K562 (cell line): Measurements from ENCODE around the gene DEPDC1. TPM values are rescaled to one million over a fixed set of nuclear protein-coding genes. Genes with fewer than 3 reads are reported as not detected.

Experiments used
- BACH1 ChIP-seq: fragments of 200-800 bp; sonication (Bioruptor generic); IDR thresholded peaks from 2 replicates; pipeline ENCODE4 v1.6.1; 2016; ENCODE audit warnings: missing genetic modification characterization, missing compliant biosample characterization
- ETS2 ChIP-seq: IDR thresholded peaks from 2 replicates; pipeline ENCODE4 v1.6.1; 2016; ENCODE audit warnings: borderline replicate concordance, missing genetic modification characterization, mild to moderate bottlenecking, moderate library complexity, missing compliant biosample characterization; ENCODE audit not compliant: poor library complexity, severe bottlenecking
- GABPB2 ChIP-seq: fragments of 250-450 bp; sonication (Bioruptor Pico); conservative IDR thresholded peaks from 2 replicates; pipeline ENCODE4 v1.5.1; 2021; ENCODE audit warnings: mild to moderate bottlenecking
- MEIS2 ChIP-seq: fragments of 450-650 bp; IDR thresholded peaks from 2 replicates; pipeline ENCODE4 v1.6.1; 2014; ENCODE audit warnings: mild to moderate bottlenecking; ENCODE audit not compliant: partially characterized antibody
- NFXL1 ChIP-seq: fragments of 450-650 bp; formaldehyde crosslinking; IDR thresholded peaks from 2 replicates; pipeline ENCODE4 v1.4.0; 2021; ENCODE audit warnings: mild to moderate bottlenecking
- NR1H2 ChIP-seq: sonication (generic); formaldehyde crosslinking; IDR thresholded peaks from 2 replicates; pipeline ENCODE4 v1.4.0; 2020; ENCODE audit warnings: mild to moderate bottlenecking, missing genetic modification reagents
- POLR2H ChIP-seq: IDR thresholded peaks from 2 replicates; pipeline ENCODE4 v1.6.1; 2016; ENCODE audit warnings: missing genetic modification characterization, low read depth, mild to moderate bottlenecking, control low read depth, missing compliant biosample characterization, moderate library complexity
- RAD21 ChIP-seq, 2 experiments: fragments of 250-450 bp in 1 of 2; fragments of 450-650 bp in 1 of 2; sonication (Bioruptor Pico) in 1 of 2; formaldehyde crosslinking in 1 of 2; IDR thresholded peaks in 1 of 2; conservative IDR thresholded peaks in 1 of 2; 2 replicates each; pipeline versions ENCODE4 v1.4.0 to v1.8.0; 2020 to 2022; ENCODE audit warnings: mild to moderate bottlenecking in 2 of 2, moderate library complexity in 1 of 2
- TBL1XR1 ChIP-seq, 2 experiments: IDR thresholded peaks; 2 replicates each; pipeline ENCODE4 v1.6.1; 2012; ENCODE audit warnings: improper control_type of control experiment in 2 of 2, low read length in 2 of 2, mild to moderate bottlenecking in 1 of 2
- TCF7 ChIP-seq: sonication (generic); IDR thresholded peaks from 2 replicates; pipeline ENCODE4 v1.6.1; 2016; ENCODE audit warnings: antibody characterized with exemption, borderline replicate concordance
- ZNF184 ChIP-seq: sonication (generic); formaldehyde crosslinking; IDR thresholded peaks from 2 replicates; pipeline ENCODE4 v1.5.0; 2020; ENCODE audit warnings: missing genetic modification reagents
- ZZZ3 ChIP-seq: fragments of 450-650 bp; IDR thresholded peaks from 2 replicates; pipeline ENCODE4 v1.6.1; 2016; ENCODE audit warnings: antibody characterized with exemption, mild to moderate bottlenecking, moderate library complexity
- polyA plus RNA-seq, 8 experiments: library from polyadenylated mRNA; depleted of rRNA in 4 of 8; stranded (reverse) in 5 of 8; unstranded in 3 of 8; fragments of >200 nt; fragmentation: Nextera tagmentation in 2 of 8; fragmentation: Illumina TruSeq in 1 of 8; extraction: Ambion mirVana in 2 of 8; extraction: Trizol in 1 of 8; gene quantifications; 2 replicates each; pipeline versions ENCODE4 v1.2.1 to v1.2.3, GENCODE V29; 2011 to 2014; ENCODE audit warnings: inconsistent platforms in 1 of 8, missing spikeins in 1 of 8
- total RNA-seq, 7 experiments: library from RNA; depleted of rRNA in 6 of 7; stranded (reverse); fragments of >200 nt in 6 of 7; fragmentation: Illumina TruSeq in 2 of 7; extraction: Trizol in 2 of 7; gene quantifications; 2 replicates each; pipeline versions ENCODE4 v1.2.1 to v1.2.3, GENCODE V29; 2011 to 2021; ENCODE audit warnings: low replicate concordance in 1 of 7
- TF ChIP-seq, protein P1 (sequence below): fragments of 450-650 bp; IDR thresholded peaks from 2 replicates; pipeline ENCODE4 v1.6.1; 2016; ENCODE audit warnings: borderline replicate concordance
- TF ChIP-seq, protein P2 (sequence below): sonication (generic); formaldehyde crosslinking; IDR thresholded peaks from 2 replicates; pipeline ENCODE4 v1.8.0; 2022; ENCODE audit warnings: mild to moderate bottlenecking, missing genetic modification reagents
- TF ChIP-seq, protein P3 (sequence below): sonication (generic); formaldehyde crosslinking; IDR thresholded peaks from 2 replicates; pipeline ENCODE4 v1.8.1; 2023; ENCODE audit warnings: mild to moderate bottlenecking, missing genetic modification reagents, moderate library complexity
- TF ChIP-seq, protein P4 (sequence below), 2 experiments: fragments of 450-650 bp; conservative IDR thresholded peaks; 2 replicates each; pipeline ENCODE4 v1.6.1; 2017; ENCODE audit warnings: mild to moderate bottlenecking in 2 of 2, moderate library complexity in 2 of 2
- TF ChIP-seq, protein P5 (sequence below): fragments of 450-650 bp; IDR thresholded peaks from 2 replicates; pipeline ENCODE4 v1.7.1; 2018; ENCODE audit warnings: mild to moderate bottlenecking, low read depth; ENCODE audit not compliant: partially characterized antibody
- TF ChIP-seq, protein P6 (sequence below): fragments of 250-450 bp; sonication (Bioruptor Pico); IDR thresholded peaks from 2 replicates; pipeline ENCODE4 v1.8.0; 2022; ENCODE audit warnings: moderate library complexity, mild to moderate bottlenecking, inconsistent platforms

The DEPDC1 gene
- total and polyA plus RNA-seq, 9 of the 15 experiments (the other 6 are each of a cell fraction or from before 2014, with no cell fraction given): 9.9 to 28.3 (median 17.8) TPM

DNA sequence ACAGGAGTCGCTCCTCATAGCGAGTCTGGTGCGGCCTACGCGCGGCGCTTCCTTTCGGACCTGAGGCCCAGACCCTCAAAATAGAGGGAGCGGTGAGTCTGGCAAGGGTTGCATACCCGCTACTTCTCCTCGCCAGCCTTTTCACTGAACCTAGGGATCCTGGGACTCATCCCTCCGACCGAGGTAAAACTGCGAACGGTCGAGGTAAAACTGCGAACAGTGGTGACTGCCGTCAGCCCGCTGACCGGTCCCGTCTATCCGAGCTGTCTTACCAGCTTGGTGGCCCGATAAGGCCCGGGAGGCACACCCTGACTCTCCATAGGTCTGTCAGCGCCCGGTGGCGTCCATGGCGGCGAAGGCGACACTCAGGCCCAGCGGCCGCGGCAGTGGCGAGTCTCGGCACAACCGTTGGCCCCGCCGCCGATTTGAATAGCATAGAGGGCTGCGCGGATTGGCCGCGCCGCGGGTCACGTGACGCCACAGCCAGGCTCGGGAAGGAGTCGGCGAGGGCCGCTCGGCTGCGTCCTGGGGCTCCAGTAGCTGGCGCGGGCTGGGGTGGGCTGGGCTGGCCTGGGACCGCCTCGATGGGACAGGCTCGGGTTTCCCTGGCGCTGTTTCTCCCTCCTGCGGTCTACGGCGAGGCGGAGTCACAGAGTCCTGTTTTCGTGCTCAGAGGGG, at the start of gene DEPDC1 (continued):
- TF ChIP-seq, protein P1, sequence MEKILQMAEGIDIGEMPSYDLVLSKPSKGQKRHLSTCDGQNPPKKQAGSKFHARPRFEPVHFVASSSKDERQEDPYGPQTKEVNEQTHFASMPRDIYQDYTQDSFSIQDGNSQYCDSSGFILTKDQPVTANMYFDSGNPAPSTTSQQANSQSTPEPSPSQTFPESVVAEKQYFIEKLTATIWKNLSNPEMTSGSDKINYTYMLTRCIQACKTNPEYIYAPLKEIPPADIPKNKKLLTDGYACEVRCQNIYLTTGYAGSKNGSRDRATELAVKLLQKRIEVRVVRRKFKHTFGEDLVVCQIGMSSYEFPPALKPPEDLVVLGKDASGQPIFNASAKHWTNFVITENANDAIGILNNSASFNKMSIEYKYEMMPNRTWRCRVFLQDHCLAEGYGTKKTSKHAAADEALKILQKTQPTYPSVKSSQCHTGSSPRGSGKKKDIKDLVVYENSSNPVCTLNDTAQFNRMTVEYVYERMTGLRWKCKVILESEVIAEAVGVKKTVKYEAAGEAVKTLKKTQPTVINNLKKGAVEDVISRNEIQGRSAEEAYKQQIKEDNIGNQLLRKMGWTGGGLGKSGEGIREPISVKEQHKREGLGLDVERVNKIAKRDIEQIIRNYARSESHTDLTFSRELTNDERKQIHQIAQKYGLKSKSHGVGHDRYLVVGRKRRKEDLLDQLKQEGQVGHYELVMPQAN: peak; percentile 58; the same call in 1 of the 2 replicates
- no peak for TF ChIP-seq ZNF184 (CRISPR knock-in tag)
- TF ChIP-seq, protein P2, sequence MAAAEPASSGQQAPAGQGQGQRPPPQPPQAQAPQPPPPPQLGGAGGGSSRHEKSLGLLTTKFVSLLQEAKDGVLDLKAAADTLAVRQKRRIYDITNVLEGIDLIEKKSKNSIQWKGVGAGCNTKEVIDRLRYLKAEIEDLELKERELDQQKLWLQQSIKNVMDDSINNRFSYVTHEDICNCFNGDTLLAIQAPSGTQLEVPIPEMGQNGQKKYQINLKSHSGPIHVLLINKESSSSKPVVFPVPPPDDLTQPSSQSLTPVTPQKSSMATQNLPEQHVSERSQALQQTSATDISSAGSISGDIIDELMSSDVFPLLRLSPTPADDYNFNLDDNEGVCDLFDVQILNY (CRISPR knock-in tag): peak; percentile 91; the same call in 1 of the 2 replicates
- peak; percentile 50 for TF ChIP-seq POLR2H
- no peak for TF ChIP-seq ZZZ3
- TF ChIP-seq, protein P3, sequence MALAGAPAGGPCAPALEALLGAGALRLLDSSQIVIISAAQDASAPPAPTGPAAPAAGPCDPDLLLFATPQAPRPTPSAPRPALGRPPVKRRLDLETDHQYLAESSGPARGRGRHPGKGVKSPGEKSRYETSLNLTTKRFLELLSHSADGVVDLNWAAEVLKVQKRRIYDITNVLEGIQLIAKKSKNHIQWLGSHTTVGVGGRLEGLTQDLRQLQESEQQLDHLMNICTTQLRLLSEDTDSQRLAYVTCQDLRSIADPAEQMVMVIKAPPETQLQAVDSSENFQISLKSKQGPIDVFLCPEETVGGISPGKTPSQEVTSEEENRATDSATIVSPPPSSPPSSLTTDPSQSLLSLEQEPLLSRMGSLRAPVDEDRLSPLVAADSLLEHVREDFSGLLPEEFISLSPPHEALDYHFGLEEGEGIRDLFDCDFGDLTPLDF: peak; percentile 68; the same call in 1 of the 2 replicates
- no peak for TF ChIP-seq TBL1XR1 (IDR thresholded peaks at IDR 0.05; ENCODE audit: low read length in 2 of 2)
- no peak for TF ChIP-seq ETS2 (tag)
- TF ChIP-seq BACH1 (tag): no peak
- TF ChIP-seq, protein P4, sequence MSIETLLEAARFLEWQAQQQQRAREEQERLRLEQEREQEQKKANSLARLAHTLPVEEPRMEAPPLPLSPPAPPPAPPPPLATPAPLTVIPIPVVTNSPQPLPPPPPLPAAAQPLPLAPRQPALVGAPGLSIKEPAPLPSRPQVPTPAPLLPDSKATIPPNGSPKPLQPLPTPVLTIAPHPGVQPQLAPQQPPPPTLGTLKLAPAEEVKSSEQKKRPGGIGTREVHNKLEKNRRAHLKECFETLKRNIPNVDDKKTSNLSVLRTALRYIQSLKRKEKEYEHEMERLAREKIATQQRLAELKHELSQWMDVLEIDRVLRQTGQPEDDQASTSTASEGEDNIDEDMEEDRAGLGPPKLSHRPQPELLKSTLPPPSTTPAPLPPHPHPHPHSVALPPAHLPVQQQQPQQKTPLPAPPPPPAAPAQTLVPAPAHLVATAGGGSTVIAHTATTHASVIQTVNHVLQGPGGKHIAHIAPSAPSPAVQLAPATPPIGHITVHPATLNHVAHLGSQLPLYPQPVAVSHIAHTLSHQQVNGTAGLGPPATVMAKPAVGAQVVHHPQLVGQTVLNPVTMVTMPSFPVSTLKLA (conservative IDR thresholded peaks at IDR 0.05): peak; percentile 58 to 84
- TF ChIP-seq NR1H2 (CRISPR knock-in tag): 0 out of 2 replicates have a peak, but pooled peaks have one; percentile 42
- TF ChIP-seq GABPB2 (CRISPR knock-in tag): no peak
- TF ChIP-seq, protein P5, sequence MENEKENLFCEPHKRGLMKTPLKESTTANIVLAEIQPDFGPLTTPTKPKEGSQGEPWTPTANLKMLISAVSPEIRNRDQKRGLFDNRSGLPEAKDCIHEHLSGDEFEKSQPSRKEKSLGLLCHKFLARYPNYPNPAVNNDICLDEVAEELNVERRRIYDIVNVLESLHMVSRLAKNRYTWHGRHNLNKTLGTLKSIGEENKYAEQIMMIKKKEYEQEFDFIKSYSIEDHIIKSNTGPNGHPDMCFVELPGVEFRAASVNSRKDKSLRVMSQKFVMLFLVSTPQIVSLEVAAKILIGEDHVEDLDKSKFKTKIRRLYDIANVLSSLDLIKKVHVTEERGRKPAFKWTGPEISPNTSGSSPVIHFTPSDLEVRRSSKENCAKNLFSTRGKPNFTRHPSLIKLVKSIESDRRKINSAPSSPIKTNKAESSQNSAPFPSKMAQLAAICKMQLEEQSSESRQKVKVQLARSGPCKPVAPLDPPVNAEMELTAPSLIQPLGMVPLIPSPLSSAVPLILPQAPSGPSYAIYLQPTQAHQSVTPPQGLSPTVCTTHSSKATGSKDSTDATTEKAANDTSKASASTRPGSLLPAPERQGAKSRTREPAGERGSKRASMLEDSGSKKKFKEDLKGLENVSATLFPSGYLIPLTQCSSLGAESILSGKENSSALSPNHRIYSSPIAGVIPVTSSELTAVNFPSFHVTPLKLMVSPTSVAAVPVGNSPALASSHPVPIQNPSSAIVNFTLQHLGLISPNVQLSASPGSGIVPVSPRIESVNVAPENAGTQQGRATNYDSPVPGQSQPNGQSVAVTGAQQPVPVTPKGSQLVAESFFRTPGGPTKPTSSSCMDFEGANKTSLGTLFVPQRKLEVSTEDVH: no peak
- peak; percentile 64 for TF ChIP-seq MEIS2
- TF ChIP-seq NFXL1 (CRISPR knock-in tag): no peak
- TF ChIP-seq TCF7: no peak
- TF ChIP-seq RAD21 (CRISPR knock-in tag; conservative IDR thresholded peaks at IDR 0.05 in 1 of 2, IDR thresholded peaks at IDR 0.05 in 1 of 2): no peak
- TF ChIP-seq, protein P6, sequence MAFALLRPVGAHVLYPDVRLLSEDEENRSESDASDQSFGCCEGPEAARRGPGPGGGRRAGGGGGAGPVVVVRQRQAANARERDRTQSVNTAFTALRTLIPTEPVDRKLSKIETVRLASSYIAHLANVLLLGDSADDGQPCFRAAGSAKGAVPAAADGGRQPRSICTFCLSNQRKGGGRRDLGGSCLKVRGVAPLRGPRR (CRISPR knock-in tag): no peak
